K562 (cell line): Measurements from ENCODE around the gene NUPR1. TPM values are rescaled to one million over a fixed set of nuclear protein-coding genes. Genes with fewer than 3 reads are reported as not detected.

ENCODE experiments used
- ATAC-seq: fragments of 200-7000 bp; cut with Tn5 transposase; 3 replicates; pipeline ENCODE4 v1.9.1; 2020; ENCODE audit warnings: moderate library complexity
- BruUV-seq: library from RNA; stranded (reverse); fragments of 400-500 nt; replicated peaks from 2 replicates; lab custom pipeline; 2021; lab: Mats Ljungman, UMichigan
- CTCF ChIA-PET: fragments of 300-600 bp; formaldehyde crosslinking; extraction: SDS; loops from one replicate; lab custom pipeline; 2021; ENCODE audit warnings: low intra/inter-chr PET ratio; lab: Yijun Ruan, JAX
- POLR2A ChIA-PET: fragments of 300-600, 350-650 bp; sonication (Branson Sonifier 250); formaldehyde crosslinking; extraction: SDS; loops from one replicate; lab custom pipeline; 2021; ENCODE audit warnings: antibody characterized with exemption, inconsistent platforms; lab: Yijun Ruan, JAX
- DNase-seq, 4 experiments: peaks; one replicate each; pipeline versions ENCODE4 v3.0.0 to v3.0.0-alpha.2; 2011 to 2018; ENCODE audit warnings: low spot score in 3 of 4, mixed read lengths in 3 of 4; ENCODE audit errors: extremely low read depth in 1 of 4
- FAIRE-seq: peaks from 2 replicates; lab custom pipeline; 2011; peaks lifted over from hg19 to GRCh38; lab: Jason Lieb, UNC
- H2AFZ ChIP-seq: 2 replicates; pipeline ENCODE4 v1.6.0; 2011; ENCODE audit warnings: low read depth, low read length, control low read depth, inconsistent platforms
- H3K27ac ChIP-seq: fragments of 200-600 bp; 3 replicates; pipeline ENCODE4 v1.8.0; 2011; ENCODE audit warnings: low read depth, mild to moderate bottlenecking, control low read depth, inconsistent platforms, low read length, moderate library complexity, mixed read lengths; ENCODE audit errors: extremely low read depth
- H3K27me3 ChIP-seq, 2 experiments: fragments of 300-600 bp in 1 of 2; 2 replicates in 1 of 2; 3 replicates in 1 of 2; pipeline versions ENCODE4 v1.6.0 to v1.8.0; 2011; ENCODE audit warnings: inconsistent platforms in 2 of 2, low read length in 2 of 2, mild to moderate bottlenecking in 1 of 2, mixed read lengths in 1 of 2, moderate library complexity in 1 of 2; ENCODE audit not compliant: control insufficient read depth in 2 of 2, insufficient read depth in 2 of 2
- H3K36me3 ChIP-seq: fragments of 300-600 bp; 3 replicates; pipeline ENCODE4 v1.8.0; 2011; ENCODE audit warnings: mild to moderate bottlenecking, low read length, inconsistent platforms; ENCODE audit not compliant: control insufficient read depth, insufficient read depth
- H3K4me1 ChIP-seq, 2 experiments: fragments of 200-600 bp in 1 of 2; replicated peaks in 1 of 2; 2 replicates in 1 of 2; 3 replicates in 1 of 2; pipeline versions ENCODE4 v1.5.1 to v1.8.0; 2011; ENCODE audit warnings: inconsistent platforms in 2 of 2, low read length in 2 of 2, mild to moderate bottlenecking in 1 of 2, mixed read lengths in 1 of 2, moderate library complexity in 1 of 2; ENCODE audit not compliant: control insufficient read depth in 2 of 2, insufficient read depth in 2 of 2
- H3K4me2 ChIP-seq: 2 replicates; pipeline ENCODE4 v1.6.1; 2011; ENCODE audit warnings: low read length, control low read depth, inconsistent platforms, mixed read lengths; ENCODE audit not compliant: insufficient read depth
- H3K4me3 ChIP-seq: fragments of 200-600 bp; sonication (generic), shearing (Covaris generic); 2 replicates; pipeline ENCODE4 v1.5.1; 2016; ENCODE audit warnings: control low read depth, inconsistent platforms
- H3K79me2 ChIP-seq: fragments of 200-600 bp; 3 replicates; pipeline ENCODE4 v1.8.0; 2011; ENCODE audit warnings: low read length, inconsistent platforms; ENCODE audit not compliant: control insufficient read depth, insufficient read depth
- H3K9ac ChIP-seq, 2 experiments: 2 replicates each; pipeline versions ENCODE4 v1.6.0 to v1.6.1; 2011; ENCODE audit warnings: low read depth in 2 of 2, low read length in 2 of 2, control low read depth in 1 of 2, inconsistent platforms in 1 of 2, mild to moderate bottlenecking in 1 of 2, mixed read lengths in 1 of 2; ENCODE audit not compliant: insufficient read depth in 1 of 2
- H3K9me1 ChIP-seq: one replicate; pipeline ENCODE4 v1.6.0; 2011; ENCODE audit warnings: inconsistent platforms, mild to moderate bottlenecking, low read length, moderate library complexity; ENCODE audit not compliant: control insufficient read depth, insufficient read depth
- H3K9me3 ChIP-seq: replicated peaks from 2 replicates; pipeline ENCODE4 v1.5.1; 2011; ENCODE audit warnings: low read depth, low read length, inconsistent platforms; ENCODE audit not compliant: control insufficient read depth, insufficient read depth
- H4K20me1 ChIP-seq: replicated peaks from 2 replicates; pipeline ENCODE4 v1.6.1; 2011; ENCODE audit warnings: low read length, inconsistent platforms, mixed read lengths; ENCODE audit not compliant: control insufficient read depth, insufficient read depth
- ARNT ChIP-seq, 2 experiments: fragments of 450-650 bp; IDR thresholded peaks; 2 replicates each; pipeline ENCODE4 v1.6.1; 2016; ENCODE audit warnings: mild to moderate bottlenecking in 1 of 2
- ATF7 ChIP-seq: fragments of 450-650 bp; IDR thresholded peaks from 2 replicates; pipeline ENCODE4 v1.7.1; 2014; ENCODE audit warnings: mild to moderate bottlenecking, moderate library complexity
- CC2D1A ChIP-seq: fragments of 450-650 bp; IDR thresholded peaks from 2 replicates; pipeline ENCODE4 v1.6.1; 2017; ENCODE audit warnings: mild to moderate bottlenecking
- CHAMP1 ChIP-seq: fragments of 450-650 bp; IDR thresholded peaks from 2 replicates; pipeline ENCODE4 v1.6.1; 2016; ENCODE audit warnings: mild to moderate bottlenecking
- CREB1 ChIP-seq, 2 experiments: sonication (generic) in 1 of 2; formaldehyde crosslinking in 1 of 2; IDR thresholded peaks; 2 replicates each; pipeline versions ENCODE4 v1.6.1 to v1.8.0; 2012 to 2022; ENCODE audit warnings: inconsistent platforms in 1 of 2, mild to moderate bottlenecking in 1 of 2, missing genetic modification reagents in 1 of 2, moderate library complexity in 1 of 2
- CUX1 ChIP-seq: fragments of 200-800 bp; sonication (Bioruptor generic); IDR thresholded peaks from 2 replicates; pipeline ENCODE4 v1.6.1; 2016; ENCODE audit warnings: missing genetic modification characterization, missing compliant biosample characterization
- E2F4 ChIP-seq: sonication (generic); formaldehyde crosslinking; IDR thresholded peaks from 2 replicates; pipeline ENCODE4 v1.8.0; 2022; ENCODE audit warnings: mild to moderate bottlenecking, low read depth, missing genetic modification reagents
- MAFF ChIP-seq: IDR thresholded peaks from 2 replicates; pipeline ENCODE4 v1.6.1; 2012; ENCODE audit warnings: low read length, improper control_type of control experiment
- RBM15 ChIP-seq: fragments of 200-400 bp; formaldehyde crosslinking; IDR thresholded peaks from 2 replicates; pipeline ENCODE4 v1.6.1; 2018; ENCODE audit warnings: mild to moderate bottlenecking, low read length, moderate library complexity; ENCODE audit not compliant: insufficient read depth
- SAFB ChIP-seq: fragments of 200-400 bp; formaldehyde crosslinking; IDR thresholded peaks from 2 replicates; pipeline ENCODE4 v1.6.1; 2017; ENCODE audit warnings: low read depth, low read length, borderline replicate concordance
- SRSF9 ChIP-seq: fragments of 200-400 bp; formaldehyde crosslinking; IDR thresholded peaks from 2 replicates; pipeline ENCODE4 v1.6.1; 2017; ENCODE audit warnings: low read depth, low read length, borderline replicate concordance
- ZSCAN32 ChIP-seq: fragments of 450-650 bp; formaldehyde crosslinking; IDR thresholded peaks from 2 replicates; pipeline ENCODE4 v1.4.0; 2020; ENCODE audit warnings: mild to moderate bottlenecking, moderate library complexity
- WGBS: fragments of 100-300 bp; shearing (Covaris generic); methylation state at CpG from one replicate; pipeline ENCODE4 v1.1.6; 2016; ENCODE audit warnings: low coverage, mixed read lengths; ENCODE audit not compliant: insufficient coverage; ENCODE audit errors: missing lambda C conversion rate; 5-methylcytosine and 5-hydroxymethylcytosine counted together
- in situ Hi-C: fragments of 300-500 bp; cut with MboI; formaldehyde crosslinking; loops from 4 replicates; pipeline ENCODE4 v1.15.0; 2018; ENCODE audit warnings: inconsistent platforms, mixed read lengths
- intact Hi-C: fragments of 100-400 bp; cut with micrococcal nuclease; formaldehyde crosslinking; loops from 2 replicates; pipeline ENCODE4 v1.14.2; 2022
- polyA plus RNA-seq, 8 experiments: library from polyadenylated mRNA; depleted of rRNA in 4 of 8; stranded (reverse) in 5 of 8; unstranded in 3 of 8; fragments of >200 nt; fragmentation: Nextera tagmentation in 2 of 8; fragmentation: Illumina TruSeq in 1 of 8; extraction: Ambion mirVana in 2 of 8; extraction: Trizol in 1 of 8; gene quantifications; 2 replicates each; pipeline versions ENCODE4 v1.2.1 to v1.2.3, GENCODE V29; 2011 to 2014; ENCODE audit warnings: inconsistent platforms in 1 of 8, missing spikeins in 1 of 8
- total RNA-seq, 7 experiments: library from RNA; depleted of rRNA in 6 of 7; stranded (reverse); fragments of >200 nt in 6 of 7; fragmentation: Illumina TruSeq in 2 of 7; extraction: Trizol in 2 of 7; gene quantifications; 2 replicates each; pipeline versions ENCODE4 v1.2.1 to v1.2.3, GENCODE V29; 2011 to 2021; ENCODE audit warnings: low replicate concordance in 1 of 7

NUPR1 gene
- total and polyA plus RNA-seq, 9 of the 15 experiments (the other 6 are each of a cell fraction or from before 2014, with no cell fraction given) = 0.07 to 1.5 (median 0.27) TPM

- in situ Hi-C loops = no loop called here
- no peak for FAIRE-seq
- intact Hi-C loops = no loop called here
- TF ChIP-seq ARNT (IDR thresholded peaks at IDR 0.05) (no peak), CUX1 (CRISPR knock-in tag) (no peak), RBM15 (no peak), SRSF9 (no peak), CHAMP1 (no peak), ATF7 (no peak), SAFB (no peak), MAFF (no peak), ZSCAN32 (CRISPR knock-in tag) (no peak), CREB1 (IDR thresholded peaks at IDR 0.05) (no peak), CREB1 (CRISPR knock-in tag; IDR thresholded peaks at IDR 0.05) (no peak), E2F4 (CRISPR knock-in tag) (no peak), CC2D1A (no peak)
These were observed 37.2 kb downstream of the NUPR1 start for GRCh38 chr16:28501258-28502232.

More at GRCh38 chr16:28501258-28502232, 37.2 kb downstream of the NUPR1 start:
- H3K9me3 ChIP-seq = no peaks in the 10 kb centered on the region
- H3K9me1 ChIP-seq = no peaks in the 10 kb centered on the region
- no peak overlapping the region for H3K4me2 ChIP-seq
- BruUV-seq = no TSS peak
- no peaks in the 10 kb centered on the region for H3K79me2 ChIP-seq
- H3K4me1 ChIP-seq = peaks cover 0 to 32% of the 10 kb centered on the region in 2 experiments; a peak in 2 of 5 replicates
- CTCF ChIA-PET = no interaction called here
- no peak overlapping the region for H2AFZ ChIP-seq
- 40% methylated on average over 16 of the region's 19 CpGs for WGBS
- H3K9ac ChIP-seq = peak overlapping the region in 1 of 2 experiments; percentile 48; a peak in 1 of 4 replicates
- no peaks in the 10 kb centered on the region for H3K36me3 ChIP-seq
- ATAC-seq = no peak
- H4K20me1 ChIP-seq = no peaks in the 10 kb centered on the region
- DNase-seq = no peak
- POLR2A ChIA-PET = no interaction called here
- H3K27me3 ChIP-seq = peaks cover 0 to 32% of the 10 kb centered on the region in 2 experiments; a peak in 3 of 5 replicates
- H3K27ac ChIP-seq = no peak overlapping the region
- no peak overlapping the region for H3K4me3 ChIP-seq
